Renal cortical epithelial cell (primary cell): Measurements from ENCODE around the gene TBCCD1. TPM values are rescaled to one million over a fixed set of nuclear protein-coding genes. Genes with fewer than 3 reads are reported as not detected.
"Not testable (repeated sequence)": the region's sequence is repeated elsewhere in the genome, so short reads cannot be mapped to it uniquely, and the experiment has no call there.

Experiments used
- DNase-seq: peaks from one replicate; pipeline ENCODE4 v3.0.0-alpha.2; 2011; ENCODE audit warnings: low read depth
- total RNA-seq: library from RNA; depleted of rRNA; stranded (reverse); fragments of >200 nt; gene quantifications from 2 replicates; pipeline ENCODE4 v1.2.3, GENCODE V29; 2014

The TBCCD1 gene
- total RNA-seq, 1 donor from 2014 or later: 15.5 TPM

- DNase-seq: no peak
Observed at GRCh38 chr3:186520431-186520830, 46.7 kb downstream of the TBCCD1 start.

- no peak for DNase-seq
Observed at GRCh38 chr3:186519021-186519658, 48.0 kb downstream of the TBCCD1 start.

GRCh38 chr3:186517218-186517617, 49.9 kb downstream of the TBCCD1 start:
- DNase-seq: no peak

GRCh38 chr3:186516646-186517045, 50.5 kb downstream of the TBCCD1 start:
- DNase-seq: no peak

- DNase-seq: no peak
Observed at GRCh38 chr3:186515125-186515524, 52.0 kb downstream of the TBCCD1 start.

GRCh38 chr3:186514296-186515002, 52.7 kb downstream of the TBCCD1 start:
- no peak for DNase-seq

GRCh38 chr3:186513386-186513785, 53.8 kb downstream of the TBCCD1 start:
- DNase-seq: no peak

GRCh38 chr3:186512570-186513302, 54.4 kb downstream of the TBCCD1 start:
- DNase-seq: no peak

GRCh38 chr3:186511702-186512101, 55.4 kb downstream of the TBCCD1 start:
- no peak for DNase-seq

GRCh38 chr3:186511245-186511644, 55.9 kb downstream of the TBCCD1 start:
- no peak for DNase-seq

GRCh38 chr3:186510374-186511079, 56.6 kb downstream of the TBCCD1 start:
- DNase-seq: no peak

GRCh38 chr3:186509423-186509822, 57.7 kb downstream of the TBCCD1 start:
- no peak for DNase-seq

GRCh38 chr3:186506857-186507256, 60.3 kb downstream of the TBCCD1 start:
- DNase-seq: peak; percentile 25

- no peak for DNase-seq
Observed at GRCh38 chr3:186506191-186506739, 60.9 kb downstream of the TBCCD1 start.

- DNase-seq: no peak
Observed at GRCh38 chr3:186502966-186503712, 64.0 kb downstream of the TBCCD1 start.

- no peak for DNase-seq
Observed at GRCh38 chr3:186502138-186502948, 64.8 kb downstream of the TBCCD1 start.

GRCh38 chr3:186499949-186500348, 67.2 kb downstream of the TBCCD1 start:
- DNase-seq: not testable (repeated sequence)

- not testable (repeated sequence) for DNase-seq
Observed at GRCh38 chr3:186498022-186498421, 69.1 kb downstream of the TBCCD1 start.

GRCh38 chr3:186497608-186498007, 69.5 kb downstream of the TBCCD1 start:
- DNase-seq: no peak

- no peak for DNase-seq
Observed at GRCh38 chr3:186496635-186497034, 70.5 kb downstream of the TBCCD1 start.
